CD4-positive, alpha-beta T cell treated with Interleukin-6 at 100 ng/mL for 8 hours (primary cell): ENCODE data around the gene SFPQ.
"Not testable (repeated sequence)": the region's sequence is repeated elsewhere in the genome, so short reads cannot be mapped to it uniquely, and the experiment has no call there.

Source experiments
- DNase-seq: peaks from one replicate; pipeline ENCODE4 v3.0.0-alpha.2; 2020; ENCODE audit warnings: mixed read lengths, low spot score

Gene SFPQ

GRCh38 chr1:35143737-35144508 is 49.0 kb downstream of the SFPQ start:
- DNase-seq: no peak

GRCh38 chr1:35142728-35143127 is 50.2 kb downstream of the SFPQ start:
- not testable (repeated sequence) for DNase-seq

- DNase-seq: not testable (repeated sequence)
Measured at GRCh38 chr1:35142294-35142693, 50.7 kb downstream of the SFPQ start.

- DNase-seq: not testable (repeated sequence)
Measured at GRCh38 chr1:35137590-35137989, 55.4 kb downstream of the SFPQ start.

GRCh38 chr1:35136780-35137179 is 56.2 kb downstream of the SFPQ start:
- DNase-seq: no peak
